NCI-H1694 (cell line): ENCODE data around the gene SLC2A8.

Experiments used
- DNase-seq: peaks from one replicate; lab custom pipeline; 2025; lab: John Stamatoyannopoulos, UW

Gene SLC2A8

DNA sequence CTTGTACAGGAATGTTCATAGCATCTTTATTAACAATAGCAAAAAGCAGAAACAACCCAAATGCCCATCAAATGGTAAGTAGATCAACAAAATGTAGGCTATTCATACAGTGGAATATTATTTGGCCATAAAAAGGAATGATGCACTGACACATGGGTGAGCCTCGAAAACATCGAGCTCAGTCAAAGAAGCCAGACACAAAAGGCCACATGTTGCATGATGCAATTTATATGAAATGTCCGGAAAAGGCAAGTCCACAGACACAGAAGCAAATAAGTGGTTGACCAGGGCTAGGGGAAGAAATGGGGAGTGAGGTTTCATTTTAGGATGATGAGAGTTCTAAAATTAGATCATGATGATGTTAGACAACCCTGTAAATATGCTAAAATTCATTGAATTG lies 16.5 kb upstream of the SLC2A8 start:
- DNase-seq: no peak

DNA sequence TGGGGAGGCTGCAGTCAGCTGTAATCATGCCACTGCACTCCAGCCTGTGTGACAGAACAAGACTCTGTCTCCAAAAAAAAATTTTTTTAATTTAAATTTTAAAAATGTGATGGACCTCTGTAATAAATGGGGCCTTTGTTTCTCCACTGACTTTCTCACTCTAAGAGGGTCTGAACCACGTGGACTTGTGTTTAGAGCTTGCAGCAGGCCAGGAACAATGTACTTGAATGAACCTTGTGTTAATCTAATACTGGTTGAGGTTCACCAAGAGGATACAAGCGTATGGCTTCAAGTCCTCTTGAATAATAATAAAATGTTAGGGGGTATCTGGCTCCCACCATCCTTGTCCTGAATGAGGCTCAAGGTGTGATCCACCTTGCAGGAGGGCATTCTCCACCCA lies 14.4 kb upstream of the SLC2A8 start:
- no peak for DNase-seq

DNA sequence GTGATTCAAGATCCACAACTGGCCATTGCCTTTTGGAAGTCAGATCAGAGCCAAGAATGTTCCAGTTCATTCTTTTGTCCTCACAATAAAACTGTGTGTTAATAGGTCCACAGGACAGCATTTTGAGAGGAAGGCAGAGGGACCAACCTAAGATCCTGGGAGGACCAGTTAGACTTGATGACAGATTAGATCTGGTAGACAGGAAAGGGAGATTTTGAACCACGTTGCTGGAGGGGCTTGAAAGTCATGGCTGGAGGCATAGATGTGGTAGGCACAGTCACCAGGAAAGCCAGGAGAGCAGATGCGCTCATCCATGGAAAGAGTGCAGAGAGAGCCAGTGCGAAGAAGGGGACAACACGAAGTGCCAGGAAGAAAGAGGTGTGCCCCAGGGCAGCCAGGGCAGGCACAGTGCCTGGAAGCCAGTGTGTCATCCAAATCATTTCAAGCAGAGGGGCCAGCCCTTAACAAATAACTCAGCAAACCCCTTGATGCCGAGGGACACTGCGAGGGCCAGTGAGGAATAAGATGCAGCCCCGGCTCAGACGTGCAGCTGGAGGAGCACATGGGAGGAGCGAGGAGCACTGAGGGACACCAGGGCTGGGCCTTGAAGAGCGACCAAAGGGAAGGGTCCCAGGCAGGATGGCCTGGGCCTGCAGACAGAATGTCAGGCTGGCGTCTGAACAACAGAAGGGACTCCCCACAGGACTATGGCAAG lies 12.8 kb upstream of the SLC2A8 start:
- no peak for DNase-seq

DNA sequence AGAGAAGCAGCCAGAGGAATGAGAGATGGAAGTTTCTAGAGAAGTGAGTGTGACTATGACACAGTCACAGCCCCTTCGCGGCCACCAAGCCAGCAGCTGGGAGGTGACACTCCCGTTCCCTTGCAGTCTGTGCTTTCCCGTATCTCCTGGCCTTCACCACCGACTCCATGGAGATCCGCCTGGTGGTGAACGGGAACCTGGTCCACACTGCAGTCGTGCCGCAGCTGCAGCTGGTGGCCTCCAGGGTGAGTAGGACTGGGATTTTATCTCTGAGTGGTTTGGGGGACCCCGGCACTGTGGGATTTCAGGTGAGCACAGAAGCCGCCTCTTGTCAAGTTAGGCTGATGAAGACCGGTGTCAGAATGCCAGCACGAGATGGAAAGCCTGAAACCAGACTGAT lies 12.1 kb upstream of the SLC2A8 start:
- no peak for DNase-seq

DNA sequence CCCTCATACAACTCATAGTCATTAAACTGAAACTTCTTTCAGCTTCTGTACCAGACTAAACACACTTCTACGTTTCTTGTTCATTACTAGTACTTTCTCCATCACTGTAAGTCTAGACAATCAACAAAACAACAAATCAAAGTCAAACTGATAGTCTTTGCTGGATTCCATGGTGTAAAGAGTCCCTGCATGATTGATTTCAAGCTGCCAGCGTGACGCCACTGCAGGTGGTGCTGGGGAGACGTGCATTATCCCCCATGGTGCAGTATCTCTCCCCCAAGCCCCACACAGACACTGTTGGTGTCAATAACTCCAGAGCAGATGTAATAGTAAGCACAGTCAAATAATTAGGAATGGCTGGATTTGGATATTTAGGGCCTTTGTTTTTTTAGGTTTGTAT lies 10.7 kb upstream of the SLC2A8 start:
- DNase-seq: no peak

DNA sequence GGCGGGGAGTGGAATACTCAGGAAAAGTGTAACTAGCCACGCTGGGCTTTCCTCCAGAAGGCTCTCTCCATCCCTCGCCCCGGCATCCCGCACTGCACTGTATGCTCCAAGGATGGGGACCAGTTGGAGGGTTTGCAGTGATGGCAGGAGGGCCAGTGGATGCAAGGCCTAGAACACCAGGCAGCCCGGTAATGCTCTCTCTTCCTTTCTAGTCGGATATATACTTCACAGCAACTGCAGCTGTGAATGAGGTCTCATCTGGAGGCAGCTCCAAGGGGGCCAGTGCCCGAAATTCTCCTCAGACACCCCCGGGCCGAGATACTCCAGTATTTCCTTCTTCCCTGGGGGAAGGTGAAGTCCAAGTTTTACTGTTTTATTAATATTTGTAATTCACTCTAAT lies 10.0 kb upstream of the SLC2A8 start:
- no peak for DNase-seq

DNA sequence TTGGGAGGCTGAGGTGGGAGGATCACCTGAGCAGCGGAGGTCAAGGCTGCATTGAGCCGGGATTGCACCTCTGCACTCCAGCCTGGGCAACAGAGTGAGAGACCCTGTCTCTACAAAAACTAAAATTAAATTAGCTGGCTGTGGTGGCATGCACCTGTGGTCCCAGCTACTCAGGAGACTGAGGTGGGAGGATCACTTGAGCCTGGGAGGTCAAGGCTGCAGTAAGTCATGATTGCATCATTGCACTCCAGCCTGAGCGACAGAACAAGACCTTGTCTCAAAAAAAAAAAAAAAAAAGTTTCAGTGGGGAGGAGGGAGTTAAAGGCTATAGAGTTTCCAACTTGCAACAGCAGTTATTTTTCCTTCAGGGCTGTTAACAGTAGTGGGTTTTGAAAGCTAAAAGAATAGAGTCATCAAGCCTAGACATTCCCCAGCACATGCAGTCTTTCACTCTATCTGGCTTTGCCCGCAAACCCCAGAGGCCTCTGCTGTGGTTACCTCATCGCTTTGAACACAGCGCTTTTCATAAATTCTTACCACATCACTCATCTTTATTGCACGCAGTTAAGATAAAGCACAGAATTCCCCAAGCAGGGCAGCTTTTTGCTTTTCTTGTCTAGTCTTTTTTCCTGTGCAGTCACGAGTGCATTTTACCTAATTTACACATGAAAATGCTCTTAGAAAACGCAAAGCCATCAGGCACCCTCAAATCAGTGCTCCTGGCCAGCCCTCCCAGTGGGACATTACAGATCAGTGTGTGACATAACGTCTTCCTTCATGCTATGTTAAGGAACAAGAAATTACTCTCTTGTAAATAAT lies 8.7 kb upstream of the SLC2A8 start:
- no peak for DNase-seq

DNA sequence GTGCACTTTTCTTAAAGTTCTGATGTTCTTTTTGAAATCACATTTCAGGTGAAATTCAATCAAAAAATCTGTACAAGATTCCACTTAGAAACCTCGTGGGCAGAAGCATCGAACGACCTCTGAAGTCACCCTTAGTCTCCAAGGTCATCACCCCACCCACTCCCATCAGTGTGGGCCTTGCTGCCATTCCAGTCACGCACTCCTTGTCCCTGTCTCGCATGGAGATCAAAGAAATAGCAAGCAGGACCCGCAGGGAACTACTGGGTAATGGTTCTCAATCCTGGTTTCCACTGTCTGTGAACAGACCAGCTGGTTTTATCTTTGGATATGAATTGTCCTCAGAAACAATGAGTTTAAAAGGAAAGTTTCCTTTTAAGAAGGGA lies 8.1 kb upstream of the SLC2A8 start:
- no peak for DNase-seq

DNA sequence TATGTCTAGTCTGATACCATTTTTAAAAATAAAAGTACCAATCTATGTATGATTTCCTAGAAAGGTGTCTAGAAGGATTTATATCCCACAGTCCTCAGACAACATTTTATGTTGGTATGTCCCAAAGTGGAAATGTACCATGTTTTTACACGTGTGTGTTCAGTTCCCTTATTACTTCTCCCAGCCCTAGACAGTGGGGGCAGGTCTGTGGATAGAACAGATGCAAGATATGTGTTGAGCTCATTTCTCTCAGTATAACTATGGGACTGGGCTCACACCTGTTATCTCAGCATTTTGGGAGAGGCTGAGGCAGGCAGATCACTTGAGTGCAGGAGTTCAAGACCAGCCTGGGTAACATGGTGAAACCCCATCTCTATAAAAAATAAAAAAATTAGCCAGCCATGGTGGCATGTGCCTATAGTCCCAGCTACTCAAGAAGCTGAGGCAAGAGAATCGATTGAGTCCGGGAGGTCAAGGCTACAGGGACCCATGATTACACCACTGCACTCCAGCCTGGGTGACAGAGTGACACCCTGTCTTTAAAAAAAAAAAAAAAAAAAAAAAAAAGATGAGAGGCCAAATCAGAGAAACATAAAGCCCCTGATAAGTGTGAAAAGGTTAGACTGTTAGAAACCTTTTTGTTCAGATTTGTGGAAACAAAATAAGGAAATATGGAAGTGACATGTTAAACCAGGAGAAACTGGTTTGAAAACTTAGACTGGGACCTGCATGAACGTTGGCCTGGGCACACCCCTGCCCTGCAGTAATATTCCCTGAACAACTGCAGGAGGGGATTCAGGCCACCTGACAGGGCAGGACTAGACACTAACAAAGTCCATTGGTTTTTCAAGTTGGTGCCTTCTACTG lies 7.4 kb upstream of the SLC2A8 start:
- DNase-seq: no peak

DNA sequence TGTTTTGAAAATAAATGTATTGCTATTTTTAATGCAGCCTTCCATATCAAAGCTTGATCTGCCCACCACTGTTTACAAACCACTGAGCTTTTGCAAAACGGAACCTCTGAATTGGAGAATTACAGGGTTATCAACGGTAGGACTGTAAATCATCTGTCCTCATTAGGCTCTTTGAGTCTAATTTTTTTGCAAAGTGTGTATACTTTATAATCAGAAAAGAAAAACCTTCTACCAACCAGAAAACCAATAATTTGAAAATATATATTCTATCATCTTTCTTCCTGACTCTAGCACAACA lies 6.8 kb upstream of the SLC2A8 start:
- DNase-seq: no peak

DNA sequence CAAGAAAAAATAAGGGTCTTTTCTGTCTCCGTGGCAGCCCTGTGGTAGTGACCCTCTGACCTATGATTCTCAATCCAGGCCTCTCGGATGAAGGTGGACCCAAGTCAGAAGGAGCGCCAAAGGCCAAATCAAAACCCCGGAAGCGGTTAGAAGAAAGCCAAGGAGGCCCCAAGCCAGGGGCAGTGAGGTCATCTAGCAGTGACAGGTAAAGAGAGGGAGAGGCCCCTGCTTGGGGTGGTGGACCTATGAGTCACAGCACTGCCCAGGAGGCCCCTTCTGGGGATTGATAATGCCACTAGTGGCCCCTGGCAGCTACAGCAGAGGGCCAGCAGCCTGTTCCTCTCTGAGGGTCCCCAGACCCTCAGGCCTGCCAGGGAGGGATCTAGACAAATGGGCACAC lies 6.4 kb upstream of the SLC2A8 start:
- DNase-seq: no peak

DNA sequence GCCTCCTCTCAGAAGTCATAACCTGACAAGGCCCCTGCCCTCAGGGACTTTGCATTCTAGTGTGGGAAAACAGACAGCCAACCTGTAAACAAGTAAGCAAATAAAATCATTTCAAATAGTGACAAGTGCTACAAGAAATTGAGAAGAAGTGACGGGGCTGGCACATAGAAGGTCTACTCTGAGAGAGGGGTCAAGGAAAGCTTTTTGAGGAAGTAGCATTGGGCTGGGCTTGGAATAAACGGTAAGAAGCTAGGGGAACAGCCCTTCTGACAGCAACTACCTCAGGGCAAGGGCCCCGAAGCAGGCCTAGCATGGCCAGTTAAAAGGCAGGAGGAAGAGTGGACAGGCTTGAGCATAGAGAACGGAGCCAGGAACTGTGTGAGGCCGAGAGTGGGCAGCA lies 4.8 kb upstream of the SLC2A8 start:
- no peak for DNase-seq

DNA sequence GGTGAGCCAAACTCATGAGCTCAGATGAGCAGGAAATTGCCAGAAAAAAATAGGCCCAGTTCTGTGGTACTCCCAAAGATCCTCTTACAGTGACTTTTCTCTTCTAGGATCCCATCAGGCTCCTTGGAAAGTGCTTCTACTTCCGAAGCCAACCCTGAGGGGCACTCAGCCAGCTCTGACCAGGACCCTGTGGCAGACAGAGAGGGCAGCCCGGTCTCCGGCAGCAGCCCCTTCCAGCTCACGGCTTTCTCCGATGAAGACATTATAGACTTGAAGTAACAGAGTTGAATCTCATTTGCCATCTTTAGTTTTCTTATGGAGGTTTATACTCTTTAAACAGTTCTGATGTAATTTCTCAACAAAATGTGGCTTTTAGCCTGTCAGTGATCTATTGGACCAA lies 4.0 kb upstream of the SLC2A8 start:
- DNase-seq: no peak

DNA sequence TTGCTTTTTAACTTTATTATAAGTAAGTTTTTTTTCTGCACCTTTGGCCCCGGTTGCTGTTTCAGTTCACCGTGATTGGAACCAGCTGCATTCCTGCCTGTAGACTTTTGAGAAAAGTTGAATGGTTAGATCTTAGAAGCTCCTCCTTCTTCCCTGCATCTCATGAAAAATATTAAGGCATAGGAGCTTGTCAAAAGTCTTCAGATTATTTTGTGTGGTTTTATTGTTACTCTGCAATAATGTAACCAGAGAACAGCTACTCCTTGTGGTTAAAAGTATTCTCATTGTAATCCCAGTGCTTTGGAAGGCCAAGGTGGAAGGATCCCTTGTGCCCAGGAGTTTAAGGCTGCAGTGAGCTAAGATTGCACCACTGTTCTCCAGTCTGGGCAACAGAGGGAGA lies 3.3 kb upstream of the SLC2A8 start:
- DNase-seq: no peak

DNA sequence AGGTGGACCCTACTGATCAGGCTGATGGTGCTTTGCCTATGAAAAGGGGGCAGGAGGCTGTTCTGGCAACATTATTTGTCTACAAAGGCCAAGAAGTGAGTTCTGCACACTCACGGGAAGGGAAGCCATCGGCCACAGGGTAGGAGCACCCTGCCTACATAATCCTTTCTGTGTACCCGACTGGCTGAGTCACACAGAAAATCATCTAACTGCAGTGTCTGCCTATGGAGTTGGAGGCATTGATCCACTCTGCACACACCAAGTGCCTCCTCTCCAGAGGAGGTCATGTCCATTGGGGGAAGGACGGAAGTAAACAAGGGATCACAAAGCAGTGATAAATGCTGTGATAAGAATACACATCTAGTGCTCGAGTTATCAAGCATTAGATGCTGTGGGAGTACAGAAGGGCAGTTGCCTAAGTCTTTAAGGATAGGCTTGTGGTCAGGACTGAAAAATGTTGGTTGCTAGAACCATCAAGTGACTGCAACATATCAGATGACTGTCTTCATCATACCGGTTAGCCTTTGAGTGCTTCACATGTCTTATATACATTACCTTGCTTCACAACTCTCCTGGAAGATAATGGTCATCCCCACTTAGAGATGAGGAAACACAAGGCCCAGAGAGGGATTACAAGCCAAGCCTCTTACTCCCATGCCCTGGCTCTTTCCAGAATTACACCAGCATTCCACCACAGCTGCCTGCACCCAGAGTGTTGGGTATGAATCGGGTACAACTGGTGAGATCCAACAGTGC lies 1.3 kb upstream of the SLC2A8 start:
- DNase-seq: no peak

DNA sequence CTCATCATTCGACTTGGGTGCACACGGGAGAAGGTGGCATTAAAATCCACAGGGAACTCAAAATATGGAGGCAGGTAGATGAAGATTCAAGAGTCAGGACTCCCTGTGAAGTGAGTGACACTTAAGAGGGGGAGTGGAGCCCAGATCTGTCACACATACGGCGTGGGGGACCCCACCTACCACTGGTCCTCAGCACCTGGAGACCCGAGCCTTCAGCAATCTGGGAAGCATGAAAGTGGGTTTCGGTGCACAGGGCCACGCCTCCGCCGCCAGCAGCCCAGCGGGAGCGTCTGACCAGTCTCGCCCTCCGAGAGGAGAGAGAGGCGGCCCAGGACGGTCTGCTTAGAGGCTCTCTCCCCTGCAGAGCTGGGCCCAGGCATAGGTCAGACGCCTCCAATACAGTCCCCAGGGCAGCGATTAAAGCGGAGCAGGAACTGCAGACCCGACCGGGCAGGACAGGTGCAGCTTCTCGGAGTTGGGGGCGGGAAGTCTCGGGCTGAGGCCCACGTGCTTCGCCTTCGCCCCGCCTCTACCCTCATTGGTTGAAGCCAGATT lies 639 bp upstream of the SLC2A8 start:
- DNase-seq: no peak

DNA sequence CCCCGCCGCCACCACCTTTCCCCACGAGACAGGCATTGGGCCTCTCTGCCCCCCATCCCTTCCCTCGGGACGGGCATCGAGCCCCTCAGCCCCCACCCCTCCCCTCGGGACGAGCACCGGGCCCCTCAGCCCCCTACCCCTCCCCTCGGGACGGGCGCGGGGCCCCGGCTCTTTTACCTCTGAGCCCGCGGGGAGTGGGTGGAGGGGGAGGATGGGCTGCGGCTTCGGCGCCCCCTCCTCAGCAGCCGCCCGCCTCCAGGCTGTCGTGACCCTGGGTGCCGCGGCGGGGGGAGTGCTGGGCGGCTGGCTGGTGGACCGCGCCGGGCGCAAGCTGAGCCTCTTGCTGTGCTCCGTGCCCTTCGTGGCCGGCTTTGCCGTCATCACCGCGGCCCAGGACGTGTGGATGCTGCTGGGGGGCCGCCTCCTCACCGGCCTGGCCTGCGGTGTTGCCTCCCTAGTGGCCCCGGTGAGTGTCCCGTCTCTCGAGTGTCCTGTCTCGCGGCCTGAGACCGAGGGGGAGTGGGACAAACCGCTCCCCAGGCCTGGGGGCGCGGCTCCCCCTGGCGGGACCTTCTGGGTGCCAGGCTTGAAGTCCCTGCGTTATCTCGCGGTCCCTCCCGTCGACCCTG lies 791 bp downstream of the SLC2A8 start:
- DNase-seq: no peak

DNA sequence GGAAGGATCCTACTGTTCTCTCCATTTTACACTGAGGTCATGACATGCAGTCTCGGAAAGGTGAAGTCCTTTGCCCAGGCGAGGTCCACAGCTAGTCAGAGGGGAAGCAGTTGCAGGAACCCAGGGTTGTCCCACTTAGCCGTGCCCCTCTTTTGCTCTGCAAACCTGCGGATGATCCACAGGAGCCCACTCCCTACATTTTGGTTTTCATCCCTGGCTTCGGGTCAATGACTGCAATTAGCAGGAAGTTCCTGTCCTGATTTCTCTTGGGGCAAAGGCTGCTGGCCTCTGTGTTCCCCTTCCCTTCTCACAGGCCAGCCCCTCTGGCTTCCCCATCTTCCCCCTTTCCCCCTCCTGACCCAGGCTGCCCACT lies 1.3 kb downstream of the SLC2A8 start:
- DNase-seq: no peak

DNA sequence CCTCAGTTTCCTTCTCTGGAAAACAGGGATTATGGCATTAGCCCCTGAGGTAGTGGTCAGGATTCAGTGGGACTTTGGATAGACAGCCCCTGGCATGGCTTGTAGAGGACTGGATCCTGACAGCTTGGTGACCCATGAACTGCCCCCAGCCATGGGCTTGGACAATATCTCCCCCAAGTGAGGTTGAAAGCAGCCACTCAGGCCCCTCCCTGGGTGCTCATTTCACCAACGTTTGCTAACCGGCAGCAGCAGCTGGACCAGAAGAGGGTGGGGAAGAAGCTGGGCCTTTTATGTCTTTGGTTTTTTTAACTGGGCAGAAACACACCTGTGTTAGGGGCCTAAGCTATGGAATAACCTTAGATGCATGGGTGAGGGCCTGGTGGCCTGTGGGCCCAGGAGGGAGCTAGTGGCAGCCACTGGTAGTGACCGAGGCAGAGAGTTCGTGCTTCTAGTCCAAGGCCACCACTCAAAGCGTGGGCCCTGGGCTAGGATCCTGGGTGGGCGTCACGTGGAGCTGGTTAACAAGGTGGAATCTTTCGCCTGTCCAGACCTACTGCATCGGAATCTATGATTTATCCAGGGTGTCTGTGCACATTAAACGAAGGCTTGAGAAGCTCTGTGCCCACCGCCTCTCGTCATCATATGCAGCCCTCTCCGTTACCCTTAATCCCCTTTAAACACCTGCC lies 1.9 kb downstream of the SLC2A8 start:
- no peak for DNase-seq

DNA sequence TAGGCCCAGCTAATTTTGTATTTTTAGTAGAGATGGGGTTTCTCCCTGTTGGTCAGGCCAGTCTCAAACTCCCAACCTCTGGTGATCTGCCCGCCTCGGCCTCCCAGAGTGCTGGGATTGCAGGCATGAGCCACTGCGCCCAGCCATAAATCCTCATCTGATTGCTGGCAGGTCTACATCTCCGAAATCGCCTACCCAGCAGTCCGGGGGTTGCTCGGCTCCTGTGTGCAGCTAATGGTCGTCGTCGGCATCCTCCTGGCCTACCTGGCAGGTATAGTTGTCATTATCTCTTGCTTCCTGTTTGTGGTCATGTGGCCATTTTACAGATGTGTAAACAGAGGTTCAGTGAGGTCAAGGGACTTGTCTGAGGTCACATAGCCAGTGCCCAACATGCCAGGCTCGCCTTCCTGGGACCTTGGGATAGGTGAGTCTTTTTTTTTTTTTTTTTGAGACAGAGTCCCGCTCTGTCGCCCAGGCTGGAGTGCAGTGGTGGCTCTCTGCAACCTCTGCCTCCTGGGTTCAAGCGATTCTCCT lies 2.8 kb downstream of the SLC2A8 start:
- no peak for DNase-seq
